Measurements from ENCODE around the gene F10. TPM values are rescaled to one million over a fixed set of nuclear protein-coding genes. Genes with fewer than 3 reads are reported as not detected.

Gene F10
- polyA plus RNA-seq, 1 donor, result 19.5 TPM

- DNase-seq, result no peak
These were observed 70.3 kb downstream of the F10 start for GRCh38 chr13:113192902-113193301.

GRCh38 chr13:113195360-113195759 is 72.8 kb downstream of the F10 start:
- no peak for DNase-seq

GRCh38 chr13:113196970-113197737 is 74.6 kb downstream of the F10 start:
- no peak for DNase-seq

Other genes with a start within 250 kb of the F10 start
- 29.2 TPM for gene MCF2L, start 153.6 kb upstream of the F10 start, polyA plus RNA-seq (ENCODE audit: insufficient read length)
- gene F7, start 17.0 kb upstream of the F10 start, polyA plus RNA-seq (ENCODE audit: insufficient read length), result 4.3 TPM
- gene PROZ, start 35.8 kb downstream of the F10 start, polyA plus RNA-seq (ENCODE audit: insufficient read length), result 2.3 TPM
- gene PCID2, start 85.9 kb downstream of the F10 start, polyA plus RNA-seq (ENCODE audit: insufficient read length), result 80.4 TPM
- 99.5 TPM for gene CUL4A, start 86.8 kb downstream of the F10 start, polyA plus RNA-seq (ENCODE audit: insufficient read length)
- 170 TPM for gene LAMP1, start 174.4 kb downstream of the F10 start, polyA plus RNA-seq (ENCODE audit: insufficient read length)
- 16.5 TPM for gene GRTP1, start 241.3 kb downstream of the F10 start, polyA plus RNA-seq (ENCODE audit: insufficient read length)